CD14-positive monocyte (primary cell): ENCODE data around the gene LTA4H. TPM values are rescaled to one million over a fixed set of nuclear protein-coding genes. Genes with fewer than 3 reads are reported as not detected.

ENCODE experiments used
- DNase-seq, 3 donors: peaks; one replicate each; pipeline ENCODE4 v3.0.0-alpha.2; 2011 to 2022
- H2AFZ ChIP-seq: 2 replicates; pipeline ENCODE4 v1.6.0; 2012; ENCODE audit warnings: mild to moderate bottlenecking, low read depth, low read length, inconsistent platforms; ENCODE audit not compliant: insufficient read depth, poor library complexity, severe bottlenecking
- H3K27ac ChIP-seq, 2 donors: 1 replicate in 1 of 2; 2 replicates in 1 of 2; pipeline ENCODE4 v1.5.1; 2012 to 2013; ENCODE audit warnings: low read length in 2 of 2, control low read depth in 1 of 2, inconsistent platforms in 1 of 2, low read depth in 1 of 2, mild to moderate bottlenecking in 1 of 2
- H3K27me3 ChIP-seq, 2 donors: one replicate each; pipeline versions ENCODE4 v1.6.0 to v1.6.1; 2011 to 2013; ENCODE audit warnings: low read length in 2 of 2; ENCODE audit not compliant: control insufficient read depth in 2 of 2, insufficient read depth in 2 of 2
- H3K36me3 ChIP-seq, 2 donors: replicated peaks in 1 of 2; 1 replicate in 1 of 2; 2 replicates in 1 of 2; pipeline versions ENCODE4 v1.5.1 to v1.6.1; 2012 to 2013; ENCODE audit warnings: low read length in 2 of 2, control low read depth in 1 of 2, inconsistent platforms in 1 of 2, mild to moderate bottlenecking in 1 of 2; ENCODE audit not compliant: insufficient read depth in 2 of 2, control insufficient read depth in 1 of 2
- H3K4me1 ChIP-seq, 2 donors: 1 replicate in 1 of 2; 2 replicates in 1 of 2; pipeline versions ENCODE4 v1.5.1 to v1.6.1; 2012 to 2013; ENCODE audit warnings: low read length in 2 of 2, control low read depth in 1 of 2, inconsistent platforms in 1 of 2, mild to moderate bottlenecking in 1 of 2, moderate library complexity in 1 of 2; ENCODE audit not compliant: insufficient read depth in 2 of 2, control insufficient read depth in 1 of 2
- H3K4me2 ChIP-seq: replicated peaks from 2 replicates; pipeline ENCODE3; 2012; ENCODE audit warnings: low read length, moderate library complexity, mild to moderate bottlenecking; ENCODE audit not compliant: poor library complexity, severe bottlenecking; ENCODE audit errors: extremely low read depth
- H3K4me3 ChIP-seq, 3 experiments: fragments of 200-600 bp in 1 of 3; sonication (generic) in 1 of 3; replicated peaks in 1 of 3; 1 replicate in 2 of 3; 2 replicates in 1 of 3; pipeline ENCODE4 v1.5.1; 2011 to 2013; ENCODE audit warnings: low read length in 3 of 3, mild to moderate bottlenecking in 3 of 3, control low read depth in 2 of 3, low read depth in 2 of 3, inconsistent platforms in 1 of 3, moderate library complexity in 1 of 3
- H3K79me2 ChIP-seq: 2 replicates; pipeline ENCODE4 v1.6.0; 2012; ENCODE audit warnings: mild to moderate bottlenecking, control low read depth, inconsistent platforms, low read length, moderate library complexity; ENCODE audit not compliant: insufficient read depth
- H3K9ac ChIP-seq: 2 replicates; pipeline ENCODE4 v1.6.0; 2017; ENCODE audit warnings: low read length, mild to moderate bottlenecking; ENCODE audit not compliant: insufficient read depth, poor library complexity, severe bottlenecking
- H3K9me3 ChIP-seq, 2 donors: replicated peaks in 1 of 2; 1 replicate in 1 of 2; 2 replicates in 1 of 2; pipeline versions ENCODE4 v1.5.1 to v1.6.1; 2012 to 2013; ENCODE audit warnings: low read length in 2 of 2, control low read depth in 1 of 2; ENCODE audit not compliant: control insufficient read depth in 1 of 2, insufficient read depth in 1 of 2
- H4K20me1 ChIP-seq: 2 replicates; pipeline ENCODE4 v1.6.0; 2012; ENCODE audit warnings: mild to moderate bottlenecking, low read length, control low read depth, moderate library complexity; ENCODE audit not compliant: insufficient read depth
- H3K27ac Mint-ChIP-seq, 7 donors: one replicate each; pipeline ENCODE4 v1.8.0; 2020; ENCODE audit warnings: mild to moderate bottlenecking in 7 of 7, mixed read lengths in 7 of 7, moderate library complexity in 6 of 7, inconsistent platforms in 2 of 7
- H3K27me3 Mint-ChIP-seq, 3 donors: one replicate each; pipeline ENCODE4 v1.8.0; 2021 to 2022; ENCODE audit warnings: low read depth in 3 of 3, mild to moderate bottlenecking in 3 of 3, mixed read lengths in 3 of 3, moderate library complexity in 3 of 3, inconsistent platforms in 1 of 3
- H3K36me3 Mint-ChIP-seq, 2 donors: one replicate each; pipeline ENCODE4 v1.8.0; 2020; ENCODE audit warnings: mixed read lengths in 2 of 2, inconsistent platforms in 1 of 2, mild to moderate bottlenecking in 1 of 2
- H3K4me1 Mint-ChIP-seq: one replicate; pipeline ENCODE4 v1.8.0; 2020; ENCODE audit warnings: mild to moderate bottlenecking, mixed read lengths
- H3K4me3 Mint-ChIP-seq, 2 donors: one replicate each; pipeline ENCODE4 v1.8.0; 2020; ENCODE audit warnings: mild to moderate bottlenecking in 2 of 2, mixed read lengths in 2 of 2, moderate library complexity in 1 of 2
- H3K9me3 Mint-ChIP-seq, 7 donors: one replicate each; pipeline ENCODE4 v1.8.0; 2020 to 2022; ENCODE audit warnings: mixed read lengths in 7 of 7, mild to moderate bottlenecking in 6 of 7, moderate library complexity in 6 of 7, inconsistent platforms in 2 of 7
- CTCF ChIP-seq: fragments of 200-600 bp; IDR thresholded peaks from one replicate; pipeline ENCODE4 v1.8.0; 2022; ENCODE audit warnings: antibody characterized with exemption, mild to moderate bottlenecking
- WGBS: methylation state at CpG from one replicate; pipeline ENCODE4 v1.1.5; 2013; ENCODE audit warnings: missing lambda C conversion rate; ENCODE audit not compliant: insufficient coverage; 5-methylcytosine and 5-hydroxymethylcytosine counted together
- intact Hi-C, 2 donors: fragments of 100-400 bp; cut with micrococcal nuclease; formaldehyde crosslinking; loops; one replicate each; pipeline versions ENCODE4 v1.15.0 to v1.15.1; 2023
- polyA minus RNA-seq: library from RNA; depleted of rRNA, polyadenylated mRNA; stranded (reverse); fragments of >200 nt; gene quantifications from 2 replicates; pipeline ENCODE4 v1.2.3, GENCODE V29; 2012
- polyA plus RNA-seq, 3 donors: library from polyadenylated mRNA; depleted of rRNA in 1 of 3; unstranded in 2 of 3; stranded (reverse) in 1 of 3; fragments of 300-500 nt in 2 of 3; fragments of >200 nt in 1 of 3; fragmentation: Illumina TruSeq in 2 of 3; gene quantifications; 1 replicate in 2 of 3; 2 replicates in 1 of 3; pipeline ENCODE4 v1.2.3, GENCODE V29; 2012 to 2021
- total RNA-seq, 12 experiments: library from RNA in 1 of 12; stranded (reverse) in 1 of 12; fragments of 120-200 nt in 1 of 12; gene quantifications; one replicate each; pipeline ENCODE4 v1.2.4 and lab custom pipeline; 2013 to 2026; ENCODE audit warnings: mixed read lengths in 6 of 12, inconsistent platforms in 1 of 12

LTA4H gene
- total RNA-seq (2013) = 585 TPM
- polyA plus RNA-seq = 100 to 1,000 TPM; 278 to 963 (median 647) TPM
- polyA minus RNA-seq = 147 and 202 TPM in 2 replicates
- total RNA-seq (lab: John Stamatoyannopoulos, UW) = 40.3 to 518 (median 291) reads per million in 11 experiments

- no peak for TF ChIP-seq CTCF
- WGBS = under 1% methylated on average over 49 of the region's 55 CpGs
- intact Hi-C loops = loop anchor here in 1 of 2 donors (10.0 kb wide), 1 partner anchor 369 kb away; the partner anchor contains the start of gene CDK17
- Mint-ChIP-seq H3K4me3 (no peak within 1 kb of the TSS), H3K27ac (no peak within 1 kb of the TSS), H3K27me3 (no peaks in the 10 kb centered on the region), H3K4me1 (peaks cover 34% of the 10 kb centered on the region), H3K9me3 (peaks cover 0 to 11% (median 6%) of the 10 kb centered on the region in 7 donors), H3K36me3 (peaks cover under 1 to 16% of the 10 kb centered on the region in 2 donors)
- Histone ChIP-seq H3K4me3 (peak within 1 kb of the TSS; percentile 77 to 99 (median 98)), H3K27ac (peak within 1 kb of the TSS; percentile 73 to 87), H3K4me1 (peaks cover 60 to 84% of the 10 kb centered on the region in 2 donors), H3K4me2 (peak within 1 kb of the TSS; percentile 96), H3K79me2 (peaks cover 50% of the 10 kb centered on the region), H3K27me3 (no peaks in the 10 kb centered on the region), H4K20me1 (peaks cover 39% of the 10 kb centered on the region), H3K9ac (peak within 1 kb of the TSS; percentile 78), H2AFZ (peak within 1 kb of the TSS; percentile 88), H3K36me3 (no peaks in the 10 kb centered on the region), H3K9me3 (peaks cover 8% of the 10 kb centered on the region in 2 donors)
- peak; percentile 95 to 96 (median 96) for DNase-seq
Observed at GRCh38 chr12:96035283-96036236, at the start of gene LTA4H. LTA4H (minus strand) TSS chr12:96035587; CDS start chr12:96035519, 68 bp downstream.

GRCh38 chr12:96084624-96085023 lies 49.2 kb upstream of the LTA4H start:
- peaks cover 1 to 4% (median 3%) of the 10 kb centered on the region in 3 donors for H3K27me3 Mint-ChIP-seq
- no peak overlapping the region for H3K4me3 Mint-ChIP-seq
- no peak overlapping the region for H3K9ac ChIP-seq
- H4K20me1 ChIP-seq = no peaks in the 10 kb centered on the region
- H3K36me3 ChIP-seq = no peaks in the 10 kb centered on the region
- DNase-seq = no peak
- H3K4me1 Mint-ChIP-seq = no peaks in the 10 kb centered on the region
- no peaks in the 10 kb centered on the region for H3K27me3 ChIP-seq
- H3K4me3 ChIP-seq = no peak overlapping the region
- no peak overlapping the region for H3K27ac Mint-ChIP-seq
- 100% methylated on average over 1 of the region's 2 CpGs for WGBS
- H3K9me3 Mint-ChIP-seq = peaks cover 13 to 41% (median 24%) of the 10 kb centered on the region in 7 donors
- no peak for TF ChIP-seq CTCF
- H2AFZ ChIP-seq = no peak overlapping the region
- H3K4me2 ChIP-seq = no peak overlapping the region
- H3K79me2 ChIP-seq = no peaks in the 10 kb centered on the region
- H3K4me1 ChIP-seq = no peaks in the 10 kb centered on the region
- no peak overlapping the region for H3K27ac ChIP-seq
- intact Hi-C loops = no loop called here
- H3K36me3 Mint-ChIP-seq = peaks cover 0 to 5% of the 10 kb centered on the region in 2 donors
- peaks cover 4 to 14% of the 10 kb centered on the region in 2 donors for H3K9me3 ChIP-seq
